DLD1 (cell line): ENCODE results near the gene PTTG2.

ENCODE experiments used
- in situ Hi-C: cut with HindIII; loops from 2 replicates; pipeline ENCODE4 v1.10.0; 2017; ENCODE audit warnings: low sequenced_read_pairs

PTTG2 gene

GRCh38 chr4:38005637-38006036 lies 45.4 kb downstream of the PTTG2 start:
- in situ Hi-C loops: no loop called here

DNA sequence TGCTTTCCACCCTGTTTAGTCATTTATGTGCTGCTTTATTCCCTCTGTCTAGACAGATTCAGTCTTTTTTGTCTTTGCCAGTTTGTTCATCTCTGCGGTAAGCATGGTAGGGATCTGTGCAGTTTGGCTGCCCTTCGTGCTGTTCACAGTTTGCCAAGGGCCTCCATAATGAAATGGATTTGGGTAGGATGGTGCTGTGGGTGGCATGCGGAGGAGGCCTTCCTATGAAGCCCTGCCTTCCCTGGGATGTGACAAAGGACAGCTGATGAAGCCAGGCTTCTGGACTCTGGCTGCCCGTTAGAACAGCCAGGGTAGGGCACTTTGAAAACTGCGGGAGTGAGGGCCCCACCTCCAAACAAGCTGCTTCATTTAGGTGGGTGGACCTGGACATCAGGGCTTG lies 47.4 kb downstream of the PTTG2 start:
- in situ Hi-C loops: no loop called here

DNA sequence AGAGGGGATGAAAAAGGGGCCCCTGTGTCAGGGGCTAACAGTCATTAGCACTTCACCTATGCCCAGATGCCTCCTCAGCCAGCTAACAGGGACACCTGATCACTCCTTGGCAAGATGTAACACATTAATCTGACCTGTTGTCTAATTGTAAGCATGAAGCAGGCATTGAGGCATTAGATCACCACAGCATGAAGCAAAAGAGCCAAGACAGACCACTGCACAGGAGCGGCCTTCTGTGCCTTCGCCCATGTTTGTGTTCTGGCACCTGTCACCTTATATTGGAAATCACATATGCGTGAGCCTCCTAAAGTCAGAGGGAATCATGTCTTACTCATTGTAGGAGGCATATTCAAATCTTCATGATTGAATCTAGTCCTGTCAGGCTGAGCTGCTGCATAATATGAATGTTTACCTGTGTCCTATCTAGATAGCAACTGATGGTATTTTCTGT lies 48.4 kb downstream of the PTTG2 start:
- in situ Hi-C loops: no loop called here

DNA sequence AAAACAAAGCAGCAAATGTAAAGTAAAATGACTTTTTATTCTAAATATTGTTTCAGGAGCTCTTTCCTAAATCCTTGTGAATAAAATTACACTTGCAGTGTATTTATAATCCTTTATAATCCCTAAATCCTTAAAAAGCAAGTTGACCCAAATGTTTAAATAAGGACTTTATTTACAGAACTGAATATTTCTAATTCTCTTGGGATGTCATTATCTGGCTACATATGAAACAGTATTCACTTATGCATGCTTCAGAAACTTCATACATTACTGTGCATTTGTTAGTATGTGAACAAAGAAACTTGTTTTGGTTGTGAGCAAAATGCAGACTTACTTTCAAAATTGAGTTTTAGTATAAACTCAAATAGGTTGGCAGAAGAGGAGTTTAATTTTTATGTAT lies 49.2 kb downstream of the PTTG2 start:
- in situ Hi-C loops: no loop called here

DNA sequence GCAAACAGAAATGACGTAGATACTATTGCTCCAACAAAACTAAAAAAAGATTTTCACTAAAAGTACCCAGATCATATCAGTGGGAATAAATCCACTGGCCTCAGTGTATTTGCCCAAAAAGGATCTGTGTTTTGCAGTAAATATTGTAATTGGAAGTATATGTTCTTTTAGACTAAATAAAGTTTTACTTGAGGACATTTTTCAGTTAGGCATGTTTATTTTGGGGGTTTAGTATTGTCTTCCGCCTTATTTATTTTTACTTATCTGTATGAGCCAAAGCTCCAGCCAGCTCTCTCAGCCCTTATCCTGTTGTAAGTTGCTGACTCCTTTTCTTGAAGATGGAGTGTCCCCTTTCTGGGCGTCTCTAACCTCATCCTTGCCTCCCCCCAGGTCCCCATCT lies 49.8 kb downstream of the PTTG2 start:
- in situ Hi-C loops: no loop called here
